ENCODE results near the gene PSTPIP2.
A peak's percentile ranks its signal among the peaks of the same experiment; 100 is the strongest.
"Not testable (repeated sequence)": the region's sequence is repeated elsewhere in the genome, so short reads cannot be mapped to it uniquely, and the experiment has no call there.

Gene PSTPIP2

GRCh38 chr18:46071653-46072375 is at the start of gene PSTPIP2:
Gene PSTPIP2 (minus strand): TSS chr18:46072260. CDS start chr18:46072188, 72 bp downstream.
- DNase-seq: no peak

DNA sequence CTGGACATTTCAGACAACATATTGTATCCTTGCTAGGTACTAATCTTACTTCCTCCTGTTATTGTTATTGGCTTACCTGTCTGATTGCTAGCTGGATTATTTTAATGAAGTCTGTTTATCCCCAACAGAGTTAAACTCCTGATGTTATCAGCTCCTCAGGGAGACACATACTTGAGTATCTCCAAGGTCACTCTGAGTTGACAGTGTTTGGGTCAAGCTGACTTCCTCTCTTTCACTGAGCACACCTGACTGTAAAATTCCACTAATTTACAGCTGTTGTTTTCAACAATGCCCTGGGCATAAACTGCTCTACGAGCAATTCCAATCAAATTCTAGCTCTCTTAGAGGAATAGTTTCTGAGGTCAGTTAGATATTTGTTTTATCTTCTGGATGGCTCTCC is 41.7 kb upstream of the PSTPIP2 start:
- DNase-seq: no peak

DNA sequence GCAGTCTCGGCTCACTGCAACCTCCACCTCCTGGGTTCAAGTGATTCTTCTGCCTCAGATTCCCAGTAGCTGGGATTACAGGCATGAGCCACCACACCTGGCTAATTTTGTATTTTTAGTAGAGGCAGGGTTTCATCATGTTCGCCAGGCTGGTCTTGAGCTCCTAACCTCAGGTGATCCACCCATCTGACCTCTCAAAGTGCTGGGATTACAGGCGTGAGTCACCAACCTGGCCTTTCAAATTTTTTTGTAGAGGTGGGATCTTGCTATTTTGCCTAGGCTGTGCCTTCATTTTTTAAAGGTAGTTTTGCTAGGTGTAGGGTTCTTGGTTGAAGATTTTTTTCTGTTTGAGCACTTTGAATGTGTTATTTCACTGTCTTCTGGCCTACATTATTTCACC is 38.3 kb upstream of the PSTPIP2 start:
- DNase-seq: no peak

GRCh38 chr18:46109386-46109785 is 37.3 kb upstream of the PSTPIP2 start:
- DNase-seq: no peak

GRCh38 chr18:46104128-46104911 is 32.3 kb upstream of the PSTPIP2 start, which contains the start of gene HAUS1:
Gene HAUS1 (plus strand): TSS chr18:46104385. CDS start chr18:46104412, 27 bp downstream.
- peak; percentile 78 for DNase-seq

- DNase-seq: no peak
Observed at GRCh38 chr18:46099463-46099862, 27.4 kb upstream of the PSTPIP2 start.

DNA sequence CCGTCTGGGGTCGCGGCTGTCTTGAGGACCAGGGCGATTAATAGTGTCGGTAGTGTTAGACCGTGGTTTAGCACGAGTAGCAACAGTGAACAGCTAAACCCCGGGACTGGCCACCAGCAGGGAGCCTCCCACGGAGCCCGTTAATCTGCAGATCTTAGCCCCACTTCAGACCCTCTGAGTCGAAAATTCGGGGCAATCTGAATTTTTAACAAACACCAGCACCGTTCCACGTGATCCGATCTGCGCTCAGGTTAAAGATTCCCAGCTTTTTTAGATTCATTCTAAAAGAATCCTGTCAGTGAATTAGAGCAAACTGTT is 26.5 kb upstream of the PSTPIP2 start:
- no peak for DNase-seq

DNA sequence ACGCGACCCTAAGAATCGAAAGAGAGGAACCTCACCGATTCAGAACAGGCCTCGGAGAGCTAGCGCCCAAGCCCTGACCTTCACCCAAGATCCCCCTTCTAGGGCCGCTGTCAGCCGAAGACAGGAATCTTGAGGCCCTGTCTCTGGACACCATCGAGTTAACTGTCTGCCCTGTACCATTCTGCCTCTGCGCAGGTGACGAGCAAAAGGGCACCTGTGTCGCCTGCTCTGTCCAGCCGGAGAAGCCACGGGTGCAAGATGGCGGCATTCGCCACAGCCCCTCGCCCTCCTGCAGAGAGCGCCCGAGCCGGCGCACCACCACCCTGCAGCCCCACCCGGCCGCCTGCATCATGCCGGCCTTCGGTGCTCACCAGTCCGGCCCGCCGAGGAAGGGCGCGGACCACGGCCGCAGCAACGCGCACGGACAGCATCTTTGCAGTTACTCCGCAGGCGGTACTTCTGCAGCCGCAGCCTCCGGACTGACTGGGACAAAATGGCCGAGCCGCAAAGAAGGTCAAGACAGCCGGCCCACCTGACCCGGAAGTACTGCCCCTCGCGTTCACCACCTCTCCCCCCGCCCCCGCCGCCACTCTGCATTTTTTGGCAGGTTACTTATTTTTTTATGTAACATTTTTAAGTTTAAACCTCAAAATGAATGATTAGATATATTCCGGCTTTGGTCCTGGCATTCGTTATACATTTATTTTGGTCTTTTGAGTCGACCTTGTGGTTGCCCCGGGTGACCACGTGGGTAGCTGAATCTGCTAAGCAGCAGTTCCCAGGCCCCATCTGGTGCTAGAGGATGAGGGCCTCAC is 25.9 kb upstream of the PSTPIP2 start, which contains the start of gene ATP5F1A:
ATP5F1A (minus strand) TSS at position 496 of the 815 bp plus-strand sequence; CDS start at position 431, 65 bp downstream.
- peak; percentile 42 for DNase-seq

DNA sequence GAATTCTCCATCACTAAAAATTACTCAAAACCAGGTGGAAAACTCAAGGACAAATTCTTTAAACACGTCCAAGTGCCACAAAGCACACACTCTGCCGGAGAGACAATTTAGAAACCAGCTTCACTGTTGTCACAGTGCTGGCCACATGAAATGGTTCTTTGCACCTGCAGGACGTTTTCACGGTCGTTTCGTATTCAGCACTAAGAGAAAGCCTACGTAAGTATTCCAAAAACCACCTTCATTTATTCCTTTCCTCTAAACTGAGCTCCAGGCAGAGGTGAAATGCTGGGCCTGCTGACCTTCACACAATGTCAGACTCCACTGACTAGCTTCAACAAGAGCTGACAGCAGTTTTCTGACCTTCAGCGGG is 25.4 kb upstream of the PSTPIP2 start:
- no peak for DNase-seq

DNA sequence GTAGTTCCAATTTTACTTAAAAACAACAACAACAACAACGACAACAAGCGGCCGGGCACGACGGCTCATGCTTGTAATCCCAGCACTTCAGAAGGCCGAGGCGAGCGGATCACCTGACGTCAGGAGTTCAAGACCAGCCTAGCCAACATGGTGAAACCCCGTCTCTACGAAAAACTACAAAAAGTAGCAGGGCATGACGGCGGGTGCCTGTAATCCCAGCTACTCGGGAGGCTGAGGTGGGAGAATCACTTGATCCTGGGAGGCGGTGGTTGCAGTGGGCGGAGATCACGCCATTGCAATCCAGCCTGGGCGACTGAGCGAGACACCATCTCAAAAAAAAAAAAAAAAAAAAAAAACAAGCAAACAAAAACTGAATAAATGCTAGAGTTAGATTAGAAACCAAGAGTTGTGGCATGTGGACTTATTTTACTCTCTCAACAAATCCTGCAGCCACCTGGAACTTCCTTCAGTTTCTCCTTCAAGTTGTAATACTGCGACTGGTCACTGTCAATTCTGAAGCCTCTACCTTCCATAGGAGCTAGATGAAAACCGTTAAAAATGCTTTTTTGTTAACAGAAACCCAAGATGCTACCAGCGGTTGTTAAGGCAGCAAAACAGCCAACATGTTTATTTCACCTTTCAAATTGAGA is 24.7 kb upstream of the PSTPIP2 start:
- no peak for DNase-seq

GRCh38 chr18:46095532-46095931 is 23.5 kb upstream of the PSTPIP2 start:
- DNase-seq: no peak

GRCh38 chr18:46088501-46088900 is 16.4 kb upstream of the PSTPIP2 start:
- DNase-seq: not testable (repeated sequence)

DNA sequence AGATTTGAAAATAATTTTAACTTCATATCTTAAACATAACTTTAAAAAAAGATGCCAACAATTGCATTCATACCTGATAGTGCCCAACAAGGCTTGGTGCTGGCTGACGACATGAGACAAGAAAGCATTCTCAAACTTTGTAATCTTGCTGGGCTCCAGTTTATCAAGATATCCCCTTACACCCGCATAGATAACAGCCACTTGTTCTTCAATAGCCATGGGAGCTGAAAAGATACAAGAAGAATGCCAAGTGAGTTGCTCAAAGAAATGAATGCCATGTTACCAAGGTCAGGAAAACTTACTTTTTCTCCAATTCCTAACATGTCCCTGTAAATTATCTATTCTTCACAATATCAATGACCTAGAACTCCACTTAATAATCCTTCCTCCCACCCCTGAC is 12.4 kb upstream of the PSTPIP2 start:
- DNase-seq: no peak

DNA sequence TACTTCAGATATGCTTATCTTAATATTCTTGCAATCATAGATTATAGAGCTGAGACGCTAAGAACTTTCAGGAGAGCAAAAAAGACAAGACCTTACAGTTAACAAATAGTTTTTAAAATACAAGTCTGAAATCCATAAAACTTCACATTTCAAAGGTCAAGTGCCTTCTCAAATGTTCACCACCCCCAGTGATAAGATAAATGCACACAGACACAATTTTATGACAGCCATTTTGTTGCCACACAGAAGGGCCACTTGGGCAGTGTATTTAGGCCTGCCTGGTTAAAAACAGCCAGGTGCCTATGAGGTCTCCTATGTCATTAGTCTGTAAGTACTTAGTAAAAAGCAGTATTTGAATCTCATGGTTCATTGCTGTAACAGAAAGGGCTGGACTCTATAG is 8.1 kb upstream of the PSTPIP2 start:
- no peak for DNase-seq

- no peak for DNase-seq
Observed at GRCh38 chr18:46079336-46079735, 7.3 kb upstream of the PSTPIP2 start.

- DNase-seq: no peak
Observed at GRCh38 chr18:46073474-46074331, 1.6 kb upstream of the PSTPIP2 start.

- DNase-seq: no peak
Observed at GRCh38 chr18:46072959-46073358, 899 bp upstream of the PSTPIP2 start.

DNA sequence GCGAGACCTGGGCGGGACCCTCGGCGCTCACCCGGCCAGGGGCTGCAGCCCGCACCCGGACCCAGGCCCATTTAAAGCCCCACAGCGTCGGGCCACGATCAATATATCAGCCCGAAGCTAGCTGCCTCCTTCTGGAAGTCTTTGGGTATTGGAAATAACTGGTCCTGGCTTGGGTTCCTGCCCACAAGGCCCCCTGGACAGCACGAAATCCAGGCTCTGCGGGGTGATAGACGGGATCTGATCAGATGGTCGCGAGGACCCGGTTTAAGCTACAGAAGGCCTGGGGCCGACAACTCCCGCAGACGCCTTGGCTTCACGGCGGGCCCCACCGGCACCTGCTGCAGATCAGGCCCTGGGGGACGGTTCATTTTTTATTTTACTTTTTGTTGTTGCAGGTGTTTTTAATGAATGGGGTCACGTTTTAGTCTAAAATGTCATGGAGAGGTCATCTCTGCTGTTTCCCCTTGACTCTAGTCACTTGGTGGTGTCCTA is 362 bp upstream of the PSTPIP2 start:
- DNase-seq: no peak

- DNase-seq: no peak
Observed at GRCh38 chr18:46070815-46071652, 1.0 kb downstream of the PSTPIP2 start.

DNA sequence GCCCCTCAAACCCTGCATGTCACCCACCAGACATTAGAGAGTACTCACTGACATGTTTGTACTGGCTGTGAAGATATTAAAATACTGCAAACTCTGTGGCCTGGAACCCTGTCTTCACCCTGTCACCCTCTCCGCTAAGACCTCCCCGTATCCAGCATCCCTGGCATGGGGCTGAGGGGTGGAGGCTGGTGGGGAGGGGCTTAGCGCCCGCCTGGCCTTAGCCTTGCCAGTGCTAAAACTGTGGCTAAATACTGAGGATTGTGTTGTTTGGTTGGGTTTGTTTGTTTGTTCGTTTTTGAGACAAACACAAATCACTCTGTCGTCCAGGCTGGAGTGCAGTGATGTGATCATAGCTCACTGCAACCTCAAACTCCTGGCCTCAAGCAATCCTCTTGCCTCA is 1.8 kb downstream of the PSTPIP2 start:
- no peak for DNase-seq

DNA sequence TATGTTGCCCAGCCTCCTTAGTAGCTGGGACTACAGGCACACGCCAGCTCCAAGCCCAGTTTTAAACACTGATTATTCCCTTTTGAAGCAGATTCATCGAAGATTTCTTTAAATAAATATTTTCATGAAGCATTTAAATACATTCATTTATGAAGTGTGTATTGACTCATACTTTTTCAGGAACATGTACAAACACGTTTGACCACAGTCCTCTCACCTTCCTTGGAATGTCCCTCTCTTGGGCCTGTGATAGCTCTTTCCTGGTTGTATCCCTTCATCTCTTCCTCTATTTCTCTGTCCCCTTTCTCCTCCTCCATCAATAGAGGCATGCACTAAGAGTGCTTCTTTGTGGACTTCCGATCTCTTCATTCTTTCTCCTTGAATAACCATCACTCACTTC is 2.5 kb downstream of the PSTPIP2 start:
- DNase-seq: no peak

Data from NCI-H510A (cell line).